ENCODE results near the gene TANGO6. TPM values are rescaled to one million over a fixed set of nuclear protein-coding genes. Genes with fewer than 3 reads are reported as not detected.

TANGO6 gene
- polyA plus RNA-seq, 1 donor (not counting 4 experiments of a cell fraction or from before 2014, with no cell fraction given), result 13.1 TPM

- no peaks in the 10 kb centered on the region for H3K9me1 ChIP-seq (ENCODE audit: control insufficient read depth, extremely low read depth, insufficient read depth, low read length)
Observed at GRCh38 chr16:68800257-68800875, 43.0 kb upstream of the TANGO6 start.

GRCh38 chr16:68802190-68802589, 41.1 kb upstream of the TANGO6 start:
- H3K4me3 ChIP-seq (ENCODE audit: control insufficient read depth in 2 of 3, extremely low read depth in 1 of 3, insufficient read depth in 2 of 3, low read depth in 1 of 3, low read length in 3 of 3), result no peak overlapping the region
- FAIRE-seq, result peak; percentile 62

More at GRCh38 chr16:68800257-68800875, 43.0 kb upstream of the TANGO6 start:
- Histone ChIP-seq H3K79me2 (ENCODE audit: control insufficient read depth, insufficient read depth, low read length) (peaks cover 48% of the 10 kb centered on the region), H3K4me1 (ENCODE audit: control insufficient read depth, extremely low read depth, insufficient read depth, low read length) (peaks cover 48% of the 10 kb centered on the region), H3K4me2 (ENCODE audit: control insufficient read depth, extremely low read depth, insufficient read depth, low read depth, low read length) (peak overlapping the region; percentile 36), H3K36me3 (ENCODE audit: control insufficient read depth in 2 of 2, extremely low read depth in 1 of 2, insufficient read depth in 2 of 2, low read length in 2 of 2) (peaks cover 8 to 31% of the 10 kb centered on the region in 2 experiments), H2AFZ (ENCODE audit: control insufficient read depth, low read length) (no peak overlapping the region), H3K27ac (ENCODE audit: control insufficient read depth, insufficient read depth, low read length) (peak overlapping the region; percentile 52), H3K9ac (ENCODE audit: control insufficient read depth, extremely low read depth, insufficient read depth, low read length) (peak overlapping the region; percentile 24), H3K27me3 (ENCODE audit: control insufficient read depth, extremely low read depth, insufficient read depth, low read length) (no peaks in the 10 kb centered on the region), H4K20me1 (ENCODE audit: control insufficient read depth, extremely low read depth, insufficient read depth, low read length) (no peaks in the 10 kb centered on the region), H3K9me3 (ENCODE audit: control insufficient read depth, low read depth, low read length) (no peaks in the 10 kb centered on the region), H3K4me3 (ENCODE audit: control insufficient read depth in 2 of 3, extremely low read depth in 1 of 3, insufficient read depth in 2 of 3, low read depth in 1 of 3, low read length in 3 of 3) (no peak overlapping the region)
- DNase-seq (ENCODE audit: low read depth, low spot score) (peak; percentile 46), FAIRE-seq (peak; percentile 79)
- dilution Hi-C loops (cut with MboI; ENCODE audit: extremely low pct_ligation_motif_present, low sequenced_read_pairs), result no loop called here
- TF ChIP-seq EZH2 (IDR thresholded peaks at IDR 0.05; ENCODE audit: low read length) (no peak), CTCF (optimal IDR thresholded peaks at IDR 0.05 in 1 of 3, IDR thresholded peaks at IDR 0.05 in 1 of 3, conservative IDR thresholded peaks at IDR 0.05 in 1 of 3; ENCODE audit: extremely low read depth in 1 of 3, insufficient read depth in 2 of 3, low read length in 3 of 3) (peak; percentile 61 to 95 (median 74))

More at GRCh38 chr16:68802190-68802589, 41.1 kb upstream of the TANGO6 start:
- Histone ChIP-seq H4K20me1 (ENCODE audit: control insufficient read depth, extremely low read depth, insufficient read depth, low read length) (peaks cover 2% of the 10 kb centered on the region), H2AFZ (ENCODE audit: control insufficient read depth, low read length) (no peak overlapping the region), H3K27me3 (ENCODE audit: control insufficient read depth, extremely low read depth, insufficient read depth, low read length) (no peaks in the 10 kb centered on the region), H3K9me1 (ENCODE audit: control insufficient read depth, extremely low read depth, insufficient read depth, low read length) (no peaks in the 10 kb centered on the region), H3K36me3 (ENCODE audit: control insufficient read depth in 2 of 2, extremely low read depth in 1 of 2, insufficient read depth in 2 of 2, low read length in 2 of 2) (peaks cover 15 to 35% of the 10 kb centered on the region in 2 experiments), H3K9me3 (ENCODE audit: control insufficient read depth, low read depth, low read length) (no peaks in the 10 kb centered on the region), H3K4me2 (ENCODE audit: control insufficient read depth, extremely low read depth, insufficient read depth, low read depth, low read length) (peak overlapping the region; percentile 45), H3K4me1 (ENCODE audit: control insufficient read depth, extremely low read depth, insufficient read depth, low read length) (peaks cover 50% of the 10 kb centered on the region), H3K79me2 (ENCODE audit: control insufficient read depth, insufficient read depth, low read length) (peaks cover 51% of the 10 kb centered on the region), H3K9ac (ENCODE audit: control insufficient read depth, extremely low read depth, insufficient read depth, low read length) (peak overlapping the region; percentile 64), H3K27ac (ENCODE audit: control insufficient read depth, insufficient read depth, low read length) (peak overlapping the region; percentile 85)
- DNase-seq (ENCODE audit: low read depth, low spot score), result peak; percentile 85
- TF ChIP-seq CTCF (optimal IDR thresholded peaks at IDR 0.05 in 1 of 3, IDR thresholded peaks at IDR 0.05 in 1 of 3, conservative IDR thresholded peaks at IDR 0.05 in 1 of 3; ENCODE audit: extremely low read depth in 1 of 3, insufficient read depth in 2 of 3, low read length in 3 of 3) (no peak), EZH2 (IDR thresholded peaks at IDR 0.05; ENCODE audit: low read length) (no peak)
- dilution Hi-C loops (cut with MboI; ENCODE audit: extremely low pct_ligation_motif_present, low sequenced_read_pairs), result no loop called here

Measured in keratinocyte (primary cell).